Stimulated activated CD4-positive, alpha-beta T cell treated with anti-CD3 and anti-CD28 coated beads, TNF-alpha, amount 100 ng/mL, for 1 hour (primary cell): Measurements from ENCODE around the gene KRCC1.
"Not testable (repeated sequence)": the region's sequence is repeated elsewhere in the genome, so short reads cannot be mapped to it uniquely, and the experiment has no call there.

Source experiments
- DNase-seq, 3 donors: peaks; one replicate each; pipeline ENCODE4 v3.0.0-alpha.2; 2020; ENCODE audit warnings: low read depth in 3 of 3, low spot score in 1 of 3

The KRCC1 gene

GRCh38 chr2:88003074-88003755 lies 52.4 kb downstream of the KRCC1 start:
- DNase-seq = no peak

DNA sequence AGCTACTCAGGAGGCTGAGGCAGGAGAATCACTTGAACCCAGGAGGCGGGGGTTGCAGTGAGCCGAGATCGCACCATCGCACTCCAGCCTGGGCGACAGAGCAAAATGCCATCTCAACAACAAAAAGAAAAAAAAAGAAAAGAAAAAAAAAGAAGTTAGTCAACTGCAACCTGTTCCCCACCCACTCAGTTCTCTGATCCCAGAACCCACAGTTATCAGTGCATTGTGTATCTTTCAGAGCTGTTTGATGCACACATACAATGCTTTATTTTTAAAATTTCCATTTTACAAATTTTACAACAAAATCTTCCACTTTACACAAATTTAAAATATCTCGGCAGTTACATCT lies 53.2 kb downstream of the KRCC1 start:
- no peak for DNase-seq

- DNase-seq = not testable (repeated sequence)
Observed at GRCh38 chr2:88000474-88000873, 55.1 kb downstream of the KRCC1 start.

DNA sequence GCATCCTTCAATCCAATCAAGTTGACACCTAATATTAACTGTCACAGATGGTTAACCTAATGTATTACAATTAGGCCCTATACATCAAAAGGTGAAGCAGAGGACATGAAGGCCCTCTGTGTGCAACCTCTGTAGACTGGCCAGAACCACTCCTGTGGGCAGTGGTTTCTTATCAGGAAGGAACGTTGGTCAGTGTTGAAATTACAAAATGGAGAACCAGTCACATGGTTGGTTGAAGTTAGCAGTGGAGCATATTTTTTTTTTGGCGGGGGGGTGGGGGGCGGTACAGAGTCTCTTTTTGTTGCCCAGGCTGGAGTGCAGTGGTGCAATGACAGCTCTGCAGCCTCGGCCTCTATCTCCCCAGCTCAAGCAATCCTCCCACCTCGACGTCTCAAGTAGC lies 59.0 kb downstream of the KRCC1 start:
- no peak for DNase-seq

DNA sequence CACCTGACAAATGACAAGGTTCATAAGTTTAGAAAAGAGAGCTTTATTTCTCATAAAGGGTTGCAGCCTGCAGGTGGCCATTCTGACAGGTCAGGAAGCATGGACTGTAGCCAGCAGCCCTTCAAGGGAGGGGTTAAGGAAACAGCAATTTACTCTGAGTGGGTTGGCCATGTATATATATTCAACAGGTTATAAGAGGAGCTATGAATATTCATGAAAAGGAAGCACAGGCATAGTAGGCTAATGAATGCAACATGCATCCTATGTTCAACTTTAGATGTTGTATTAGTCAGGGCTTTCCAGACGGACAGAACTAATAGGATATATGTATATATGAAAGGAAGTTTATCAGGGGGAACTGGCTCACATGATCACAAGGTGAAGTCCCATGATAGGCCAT lies 59.8 kb downstream of the KRCC1 start:
- no peak for DNase-seq

DNA sequence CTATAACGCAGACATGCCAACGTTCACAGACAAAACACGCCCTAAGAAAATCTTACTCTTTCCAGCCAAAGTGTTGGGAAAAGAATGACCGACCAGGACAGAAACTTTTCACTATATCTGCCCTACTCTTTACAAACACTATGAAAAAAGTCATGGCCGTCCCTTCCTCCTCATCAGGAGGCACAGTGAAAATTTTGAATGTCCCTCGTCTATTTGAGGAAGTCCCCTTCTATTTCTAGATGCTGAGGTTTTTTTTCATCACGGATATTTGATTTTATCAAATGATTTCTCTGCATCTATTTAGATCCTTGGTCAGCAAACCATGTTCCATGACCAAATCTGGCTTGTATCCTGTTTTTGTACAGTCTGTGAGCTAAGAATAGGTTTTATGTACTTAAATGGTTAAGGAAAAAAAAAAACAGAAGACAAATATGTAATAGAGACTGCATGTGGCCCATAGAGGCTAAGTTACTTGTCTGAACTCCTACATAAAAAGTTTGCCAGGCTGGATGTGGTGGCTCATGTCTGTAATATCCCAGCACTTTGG lies 61.2 kb downstream of the KRCC1 start:
- not testable (repeated sequence) for DNase-seq

DNA sequence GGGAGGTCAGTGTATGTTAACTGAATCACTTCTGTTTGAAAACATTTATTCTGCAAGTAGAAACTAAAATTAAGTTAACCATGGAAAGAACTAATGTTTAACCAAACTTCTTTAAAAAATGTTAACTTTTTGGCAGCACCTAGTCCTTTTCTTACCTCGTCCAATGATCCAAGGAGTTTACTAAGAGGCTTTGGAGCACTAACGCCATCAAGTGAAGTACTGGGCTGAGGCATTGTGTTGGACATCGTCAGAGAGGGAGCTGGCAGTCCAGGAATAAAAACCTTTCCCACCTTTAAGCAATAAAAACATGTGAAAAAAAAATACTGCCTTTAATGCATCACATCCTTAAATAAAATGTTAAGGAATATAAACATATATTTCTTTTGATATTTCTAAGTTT lies 63.0 kb downstream of the KRCC1 start:
- not testable (repeated sequence) for DNase-seq

DNA sequence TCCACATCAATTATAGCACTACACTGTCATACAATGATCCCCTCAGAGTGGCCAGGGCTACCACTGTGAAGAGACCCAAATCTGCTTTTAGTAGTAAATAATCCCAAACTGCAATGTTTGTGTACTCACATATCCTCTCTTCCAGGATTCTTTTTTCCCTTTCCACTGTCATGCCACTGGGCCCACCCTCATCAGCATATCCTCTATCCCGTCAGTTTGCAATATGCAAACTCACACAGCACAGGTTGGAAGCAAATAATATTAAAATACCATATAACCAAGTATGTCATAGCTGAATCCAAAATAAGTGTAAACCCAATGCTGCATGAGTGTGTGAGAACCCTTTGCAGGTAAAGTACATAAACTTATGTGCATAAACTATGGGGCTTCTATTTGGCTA lies 68.1 kb downstream of the KRCC1 start:
- not testable (repeated sequence) for DNase-seq

DNA sequence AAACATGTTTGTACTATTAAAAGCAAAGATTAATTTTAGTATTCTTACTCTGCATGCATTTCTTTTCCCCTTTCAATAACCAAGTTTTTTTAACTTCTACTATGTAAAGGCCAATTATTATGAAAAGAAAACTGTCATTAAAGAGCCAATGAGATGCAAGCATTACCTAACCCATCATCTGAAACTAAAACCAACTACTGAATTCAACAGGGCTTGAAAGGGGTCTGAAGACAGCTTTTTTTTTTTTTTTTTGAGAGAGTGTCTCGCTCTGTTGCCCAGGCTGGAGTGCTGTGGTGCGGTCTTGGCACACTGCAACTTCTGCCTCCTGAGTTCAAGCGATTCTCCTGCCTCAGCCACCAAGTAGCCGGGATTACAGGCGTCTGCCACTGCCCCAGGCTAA lies 69.7 kb downstream of the KRCC1 start:
- DNase-seq = not testable (repeated sequence)

DNA sequence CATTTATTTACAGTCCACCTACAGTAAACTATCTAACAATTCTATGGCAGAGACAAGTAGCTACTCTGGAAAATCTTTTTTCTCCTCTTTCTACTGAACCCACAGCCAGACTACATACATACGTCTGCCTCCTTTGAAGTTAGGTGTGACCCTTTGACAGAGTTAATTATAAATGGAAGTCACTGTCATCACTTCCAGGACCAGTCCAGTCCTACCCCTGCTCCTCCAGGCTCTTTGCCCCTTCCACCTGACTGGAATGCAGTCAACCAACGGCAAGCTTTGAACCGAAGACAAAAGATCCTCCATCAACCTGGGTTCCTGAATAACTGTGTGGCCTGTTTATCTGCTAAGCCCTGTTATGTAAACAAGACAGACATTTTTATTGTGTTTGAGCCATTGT lies 74.4 kb downstream of the KRCC1 start:
- DNase-seq = not testable (repeated sequence)
